Measurements from ENCODE around the gene ADAMTSL5.
"Not testable (repeated sequence)": the region's sequence is repeated elsewhere in the genome, so short reads cannot be mapped to it uniquely, and the experiment has no call there.

ADAMTSL5 gene

DNA sequence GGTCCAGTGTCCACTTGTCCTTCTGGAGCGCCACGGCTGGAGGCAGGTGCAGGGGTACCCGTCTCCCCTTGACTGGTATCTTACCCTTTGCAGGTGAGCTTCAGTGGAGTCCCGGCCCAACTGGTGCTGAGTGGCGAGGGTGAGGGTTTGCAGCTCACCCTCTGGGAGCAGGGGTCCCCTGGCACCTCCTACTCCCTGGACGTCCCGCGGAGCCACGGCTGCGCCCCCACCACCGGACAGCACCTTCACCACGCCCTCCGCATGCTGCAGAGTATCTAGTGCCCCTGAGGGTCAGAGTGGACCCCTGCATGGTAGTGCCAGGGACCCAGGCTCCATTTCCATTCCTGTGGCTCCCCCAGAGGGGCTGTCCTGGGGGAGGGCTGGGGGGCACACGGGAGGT lies 22.2 kb upstream of the ADAMTSL5 start:
- H3K4me3 ChIP-seq (ENCODE audit: low read depth, low read length) = no peak overlapping the region
- TF ChIP-seq, protein P1, sequence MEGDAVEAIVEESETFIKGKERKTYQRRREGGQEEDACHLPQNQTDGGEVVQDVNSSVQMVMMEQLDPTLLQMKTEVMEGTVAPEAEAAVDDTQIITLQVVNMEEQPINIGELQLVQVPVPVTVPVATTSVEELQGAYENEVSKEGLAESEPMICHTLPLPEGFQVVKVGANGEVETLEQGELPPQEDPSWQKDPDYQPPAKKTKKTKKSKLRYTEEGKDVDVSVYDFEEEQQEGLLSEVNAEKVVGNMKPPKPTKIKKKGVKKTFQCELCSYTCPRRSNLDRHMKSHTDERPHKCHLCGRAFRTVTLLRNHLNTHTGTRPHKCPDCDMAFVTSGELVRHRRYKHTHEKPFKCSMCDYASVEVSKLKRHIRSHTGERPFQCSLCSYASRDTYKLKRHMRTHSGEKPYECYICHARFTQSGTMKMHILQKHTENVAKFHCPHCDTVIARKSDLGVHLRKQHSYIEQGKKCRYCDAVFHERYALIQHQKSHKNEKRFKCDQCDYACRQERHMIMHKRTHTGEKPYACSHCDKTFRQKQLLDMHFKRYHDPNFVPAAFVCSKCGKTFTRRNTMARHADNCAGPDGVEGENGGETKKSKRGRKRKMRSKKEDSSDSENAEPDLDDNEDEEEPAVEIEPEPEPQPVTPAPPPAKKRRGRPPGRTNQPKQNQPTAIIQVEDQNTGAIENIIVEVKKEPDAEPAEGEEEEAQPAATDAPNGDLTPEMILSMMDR (IDR thresholded peaks at IDR 0.05; ENCODE audit: insufficient read depth, low read depth, low read length, missing control alignments) = no peak
- no peak for DNase-seq (ENCODE audit: low read depth)

DNA sequence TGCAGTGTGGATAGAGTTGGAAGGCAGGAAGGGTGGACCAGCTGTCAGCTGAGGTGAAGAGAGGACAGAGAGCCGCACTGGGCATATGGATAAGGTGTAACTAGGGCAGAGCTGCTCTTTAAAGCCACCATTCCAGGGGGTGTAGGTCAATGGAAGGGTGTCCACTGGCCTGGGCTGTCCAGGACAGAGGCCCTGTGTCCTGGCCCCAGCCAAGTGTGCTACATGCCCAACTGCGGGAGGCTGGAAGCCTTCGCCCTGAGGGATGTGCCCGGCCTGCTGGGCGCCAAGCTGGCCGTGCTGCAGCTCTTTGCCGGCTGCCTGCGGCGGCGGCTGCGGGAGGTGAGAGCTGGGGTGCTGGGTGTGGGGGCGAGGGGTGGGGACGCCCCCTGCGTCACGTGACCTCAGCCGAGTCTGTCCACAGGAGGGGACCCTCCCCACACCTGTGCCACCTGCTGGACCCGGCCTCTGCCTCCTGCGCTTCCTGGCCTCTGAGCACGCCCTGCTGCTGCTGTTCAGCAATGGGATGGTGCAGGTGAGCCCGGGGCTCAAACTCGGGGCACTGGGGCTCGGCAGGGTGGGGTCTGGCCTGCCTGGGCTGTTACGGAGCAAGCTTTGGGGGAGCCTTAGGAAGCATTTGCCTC lies 20.8 kb upstream of the ADAMTSL5 start:
- no peak overlapping the region for H3K4me3 ChIP-seq (ENCODE audit: low read depth, low read length)
- TF ChIP-seq, protein P1 (IDR thresholded peaks at IDR 0.05; ENCODE audit: insufficient read depth, low read depth, low read length, missing control alignments) = no peak
- no peak for DNase-seq (ENCODE audit: low read depth)

DNA sequence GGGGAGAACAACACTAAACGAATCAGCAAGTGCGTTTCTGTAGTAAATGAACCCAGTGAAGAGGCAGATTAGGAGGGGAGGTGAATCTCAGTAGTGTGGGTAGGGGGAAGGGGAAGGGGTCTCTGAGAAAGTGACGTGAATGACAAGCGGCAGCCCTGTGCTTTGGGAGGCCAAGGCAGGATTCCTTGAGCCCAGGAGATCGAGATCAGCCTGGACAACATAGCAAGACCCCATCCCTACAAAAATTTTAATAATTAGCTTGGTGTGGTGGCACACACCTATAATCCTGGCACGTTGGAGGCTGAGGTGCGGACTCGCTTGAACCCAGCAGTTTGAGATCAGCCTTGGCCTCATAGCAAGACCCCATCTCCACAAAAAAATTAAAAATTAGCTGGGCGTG lies 19.2 kb upstream of the ADAMTSL5 start:
- no peak overlapping the region for H3K4me3 ChIP-seq (ENCODE audit: low read depth, low read length)
- TF ChIP-seq, protein P1 (IDR thresholded peaks at IDR 0.05; ENCODE audit: insufficient read depth, low read depth, low read length, missing control alignments) = no peak
- no peak for DNase-seq (ENCODE audit: low read depth)

DNA sequence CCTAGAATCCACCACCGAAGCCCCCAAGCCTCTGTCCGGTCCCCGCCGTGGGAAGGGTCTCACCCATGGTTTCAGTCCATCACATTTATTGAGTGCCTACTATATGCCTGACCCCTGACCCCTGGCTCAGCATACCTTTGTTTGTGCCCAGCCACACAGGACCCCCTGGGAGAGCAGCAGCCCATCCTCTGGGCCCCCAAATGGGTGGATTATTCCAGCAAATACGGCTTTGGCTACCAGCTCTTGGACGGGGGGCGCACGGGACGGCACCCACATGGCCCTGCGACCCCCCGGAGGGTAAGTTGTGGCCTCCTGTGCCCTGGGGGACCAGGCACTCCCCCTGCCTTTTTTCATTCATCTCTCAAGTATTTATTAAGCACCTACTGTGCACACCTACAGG lies 18.8 kb upstream of the ADAMTSL5 start:
- no peak overlapping the region for H3K4me3 ChIP-seq (ENCODE audit: low read depth, low read length)
- TF ChIP-seq, protein P1 (IDR thresholded peaks at IDR 0.05; ENCODE audit: insufficient read depth, low read depth, low read length, missing control alignments) = no peak
- no peak for DNase-seq (ENCODE audit: low read depth)

DNA sequence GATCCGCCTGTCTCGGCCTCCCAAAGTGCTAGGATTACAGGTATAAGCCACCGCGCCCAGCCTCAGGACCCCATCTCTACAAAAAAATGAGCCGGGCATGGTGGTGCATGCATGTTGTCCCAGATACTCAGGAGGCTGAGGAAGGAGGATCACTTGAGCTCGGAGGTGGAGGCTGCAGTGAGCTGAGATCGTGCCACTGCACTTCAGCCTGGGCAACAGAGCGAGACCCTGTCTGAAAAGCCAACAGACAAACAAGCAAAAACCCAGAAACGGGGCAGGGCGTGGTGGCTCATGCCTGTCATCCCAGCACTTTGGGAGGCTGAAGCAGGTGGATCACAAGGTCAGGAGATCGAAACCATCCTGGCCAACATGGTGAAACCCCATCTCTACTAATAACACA lies 18.0 kb upstream of the ADAMTSL5 start:
- H3K4me3 ChIP-seq (ENCODE audit: low read depth, low read length); DNase-seq (ENCODE audit: low read depth): not testable (repeated sequence)

DNA sequence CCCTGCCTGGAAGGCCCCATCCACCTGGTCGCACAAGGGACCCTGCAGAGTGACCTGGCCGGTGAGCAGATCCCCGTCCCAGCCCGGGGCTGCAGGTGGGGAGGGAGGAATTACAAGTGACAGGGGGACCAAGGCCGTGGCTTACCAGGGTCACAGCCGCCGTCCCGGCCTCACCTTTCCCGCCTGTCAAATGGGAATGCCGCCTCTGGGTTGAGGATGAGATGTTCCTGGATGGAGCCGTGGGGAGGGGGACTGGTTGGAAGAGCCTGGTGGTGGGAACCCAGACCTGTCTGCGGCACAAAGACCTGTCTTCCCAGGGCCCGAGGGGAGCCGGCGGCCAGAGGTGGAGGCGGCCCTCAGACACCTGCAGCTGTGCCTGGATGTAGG lies 16.6 kb upstream of the ADAMTSL5 start:
- TF ChIP-seq, protein P1 (IDR thresholded peaks at IDR 0.05; ENCODE audit: insufficient read depth, low read depth, low read length, missing control alignments) = no peak
- no peak for DNase-seq (ENCODE audit: low read depth)
- H3K4me3 ChIP-seq (ENCODE audit: low read depth, low read length) = no peak overlapping the region

DNA sequence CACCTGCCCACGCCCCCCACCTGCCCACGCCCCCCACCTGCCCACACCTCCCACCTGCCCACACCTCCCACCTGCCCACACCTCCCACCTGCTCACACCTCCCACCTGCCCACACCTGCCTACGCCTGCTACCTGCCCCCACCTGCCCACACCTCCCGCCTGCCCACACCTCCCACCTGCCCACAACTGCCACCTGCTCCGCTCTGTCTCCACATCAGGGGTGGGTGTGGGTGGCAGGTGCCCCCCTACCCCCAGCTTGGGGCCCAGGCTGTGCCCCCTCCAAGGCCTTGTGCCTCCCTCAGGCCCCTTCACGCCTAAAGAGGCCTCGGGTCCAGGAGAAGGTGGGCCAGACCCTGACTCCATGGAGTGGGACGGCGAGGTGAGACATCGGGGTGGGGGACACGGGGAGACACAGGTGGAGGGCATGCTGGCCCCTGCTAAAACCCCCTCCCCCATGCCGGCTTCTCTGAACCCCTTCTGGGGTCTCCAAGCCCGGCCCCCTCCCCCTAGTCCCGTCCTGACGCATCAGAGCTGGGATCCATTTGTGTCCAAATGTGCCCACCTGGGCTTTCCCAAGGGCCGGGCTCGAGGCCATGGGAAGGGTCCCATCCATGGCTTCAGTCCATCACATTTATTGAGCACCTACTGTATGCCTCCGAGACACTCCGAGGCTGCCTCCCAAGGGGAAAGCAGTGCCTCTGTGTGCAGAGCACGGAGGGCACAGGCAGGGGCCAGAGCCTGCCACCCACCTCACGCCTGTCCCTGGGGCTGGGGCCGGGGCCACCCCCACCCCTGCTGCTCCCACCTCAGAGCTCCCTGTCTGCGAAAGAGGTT lies 16.0 kb upstream of the ADAMTSL5 start:
- TF ChIP-seq, protein P1 (IDR thresholded peaks at IDR 0.05; ENCODE audit: insufficient read depth, low read depth, low read length, missing control alignments) = no peak
- no peak overlapping the region for H3K4me3 ChIP-seq (ENCODE audit: low read depth, low read length)
- DNase-seq (ENCODE audit: low read depth) = no peak
